Sigmoid colon (tissue), 3 donors: ENCODE measurements around the gene ZNF648.

Experiments
- CTCF ChIP-seq, 4 experiments: fragments of 450-650 bp in 3 of 4; fragments of 200-600 bp in 1 of 4; IDR thresholded peaks; one replicate each; pipeline ENCODE4 v1.5.1; 2016 to 2019; ENCODE audit warnings: antibody characterized with exemption in 4 of 4, mild to moderate bottlenecking in 3 of 4, moderate library complexity in 2 of 4
- POLR2A ChIP-seq, 2 donors: fragments of 450-650 bp; IDR thresholded peaks; one replicate each; pipeline ENCODE4 v1.6.1; 2016; ENCODE audit warnings: antibody characterized with exemption in 2 of 2, mild to moderate bottlenecking in 2 of 2, moderate library complexity in 2 of 2

- TF ChIP-seq CTCF (IDR thresholded peaks at IDR 0.05) = no peak
- no peak for TF ChIP-seq POLR2A (IDR thresholded peaks at IDR 0.05)
These were observed 48.3 kb upstream of the ZNF648 start for GRCh38 chr1:182109771-182110170.
